ENCODE results near the gene SMIM43. TPM values are rescaled to one million over a fixed set of nuclear protein-coding genes. Genes with fewer than 3 reads are reported as not detected.
A peak's percentile ranks its signal among the peaks of the same experiment; 100 is the strongest.

Gene SMIM43
- total and polyA plus RNA-seq, 9 of the 15 experiments (the other 6 are each of a cell fraction or from before 2014, with no cell fraction given), result not detected

DNA sequence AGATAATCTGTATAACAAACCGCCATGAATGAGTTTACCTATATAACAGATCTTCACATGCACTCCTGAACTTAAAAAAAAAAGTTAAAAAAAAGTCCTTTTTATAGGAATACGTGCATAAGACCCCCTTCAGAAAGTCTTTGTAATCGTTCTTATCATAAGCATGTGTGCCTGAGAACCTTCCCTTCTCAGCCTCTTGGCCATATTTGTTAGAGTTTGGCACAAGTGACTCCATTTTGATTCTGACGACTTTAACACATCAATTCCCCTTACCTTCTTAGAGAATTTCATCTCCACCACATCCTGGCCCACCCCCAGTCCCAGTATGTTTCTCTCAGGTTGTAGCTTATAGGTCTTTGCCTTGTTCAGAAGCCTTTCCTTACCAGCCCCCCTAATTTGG, 52.2 kb downstream of the SMIM43 start (continued):
- TF ChIP-seq, protein P1, sequence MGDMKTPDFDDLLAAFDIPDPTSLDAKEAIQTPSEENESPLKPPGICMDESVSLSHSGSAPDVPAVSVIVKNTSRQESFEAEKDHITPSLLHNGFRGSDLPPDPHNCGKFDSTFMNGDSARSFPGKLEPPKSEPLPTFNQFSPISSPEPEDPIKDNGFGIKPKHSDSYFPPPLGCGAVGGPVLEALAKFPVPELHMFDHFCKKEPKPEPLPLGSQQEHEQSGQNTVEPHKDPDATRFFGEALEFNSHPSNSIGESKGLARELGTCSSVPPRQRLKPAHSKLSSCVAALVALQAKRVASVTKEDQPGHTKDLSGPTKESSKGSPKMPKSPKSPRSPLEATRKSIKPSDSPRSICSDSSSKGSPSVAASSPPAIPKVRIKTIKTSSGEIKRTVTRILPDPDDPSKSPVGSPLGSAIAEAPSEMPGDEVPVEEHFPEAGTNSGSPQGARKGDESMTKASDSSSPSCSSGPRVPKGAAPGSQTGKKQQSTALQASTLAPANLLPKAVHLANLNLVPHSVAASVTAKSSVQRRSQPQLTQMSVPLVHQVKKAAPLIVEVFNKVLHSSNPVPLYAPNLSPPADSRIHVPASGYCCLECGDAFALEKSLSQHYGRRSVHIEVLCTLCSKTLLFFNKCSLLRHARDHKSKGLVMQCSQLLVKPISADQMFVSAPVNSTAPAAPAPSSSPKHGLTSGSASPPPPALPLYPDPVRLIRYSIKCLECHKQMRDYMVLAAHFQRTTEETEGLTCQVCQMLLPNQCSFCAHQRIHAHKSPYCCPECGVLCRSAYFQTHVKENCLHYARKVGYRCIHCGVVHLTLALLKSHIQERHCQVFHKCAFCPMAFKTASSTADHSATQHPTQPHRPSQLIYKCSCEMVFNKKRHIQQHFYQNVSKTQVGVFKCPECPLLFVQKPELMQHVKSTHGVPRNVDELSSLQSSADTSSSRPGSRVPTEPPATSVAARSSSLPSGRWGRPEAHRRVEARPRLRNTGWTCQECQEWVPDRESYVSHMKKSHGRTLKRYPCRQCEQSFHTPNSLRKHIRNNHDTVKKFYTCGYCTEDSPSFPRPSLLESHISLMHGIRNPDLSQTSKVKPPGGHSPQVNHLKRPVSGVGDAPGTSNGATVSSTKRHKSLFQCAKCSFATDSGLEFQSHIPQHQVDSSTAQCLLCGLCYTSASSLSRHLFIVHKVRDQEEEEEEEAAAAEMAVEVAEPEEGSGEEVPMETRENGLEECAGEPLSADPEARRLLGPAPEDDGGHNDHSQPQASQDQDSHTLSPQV (IDR thresholded peaks at IDR 0.05), result peak; percentile 76
- TF ChIP-seq CCAR2 (IDR thresholded peaks at IDR 0.05; ENCODE audit: low read depth, low read length), result no peak
- TF ChIP-seq ZNF347 (CRISPR knock-in tag; IDR thresholded peaks at IDR 0.05; ENCODE audit: low read depth), result no peak
- TF ChIP-seq ZBTB7A (IDR thresholded peaks at IDR 0.05; ENCODE audit: borderline replicate concordance, control insufficient read depth, low read depth, low read length), result no peak
- TF ChIP-seq ZKSCAN1 (IDR thresholded peaks at IDR 0.05; ENCODE audit: low read depth, low read length), result no peak
- TF ChIP-seq, protein P2, sequence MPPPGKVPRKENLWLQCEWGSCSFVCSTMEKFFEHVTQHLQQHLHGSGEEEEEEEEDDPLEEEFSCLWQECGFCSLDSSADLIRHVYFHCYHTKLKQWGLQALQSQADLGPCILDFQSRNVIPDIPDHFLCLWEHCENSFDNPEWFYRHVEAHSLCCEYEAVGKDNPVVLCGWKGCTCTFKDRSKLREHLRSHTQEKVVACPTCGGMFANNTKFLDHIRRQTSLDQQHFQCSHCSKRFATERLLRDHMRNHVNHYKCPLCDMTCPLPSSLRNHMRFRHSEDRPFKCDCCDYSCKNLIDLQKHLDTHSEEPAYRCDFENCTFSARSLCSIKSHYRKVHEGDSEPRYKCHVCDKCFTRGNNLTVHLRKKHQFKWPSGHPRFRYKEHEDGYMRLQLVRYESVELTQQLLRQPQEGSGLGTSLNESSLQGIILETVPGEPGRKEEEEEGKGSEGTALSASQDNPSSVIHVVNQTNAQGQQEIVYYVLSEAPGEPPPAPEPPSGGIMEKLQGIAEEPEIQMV (tag; conservative IDR thresholded peaks at IDR 0.05; ENCODE audit: low read depth), result 0 out of 2 replicates have a peak, but pooled peaks have one; percentile 15
- TF ChIP-seq, protein P3, sequence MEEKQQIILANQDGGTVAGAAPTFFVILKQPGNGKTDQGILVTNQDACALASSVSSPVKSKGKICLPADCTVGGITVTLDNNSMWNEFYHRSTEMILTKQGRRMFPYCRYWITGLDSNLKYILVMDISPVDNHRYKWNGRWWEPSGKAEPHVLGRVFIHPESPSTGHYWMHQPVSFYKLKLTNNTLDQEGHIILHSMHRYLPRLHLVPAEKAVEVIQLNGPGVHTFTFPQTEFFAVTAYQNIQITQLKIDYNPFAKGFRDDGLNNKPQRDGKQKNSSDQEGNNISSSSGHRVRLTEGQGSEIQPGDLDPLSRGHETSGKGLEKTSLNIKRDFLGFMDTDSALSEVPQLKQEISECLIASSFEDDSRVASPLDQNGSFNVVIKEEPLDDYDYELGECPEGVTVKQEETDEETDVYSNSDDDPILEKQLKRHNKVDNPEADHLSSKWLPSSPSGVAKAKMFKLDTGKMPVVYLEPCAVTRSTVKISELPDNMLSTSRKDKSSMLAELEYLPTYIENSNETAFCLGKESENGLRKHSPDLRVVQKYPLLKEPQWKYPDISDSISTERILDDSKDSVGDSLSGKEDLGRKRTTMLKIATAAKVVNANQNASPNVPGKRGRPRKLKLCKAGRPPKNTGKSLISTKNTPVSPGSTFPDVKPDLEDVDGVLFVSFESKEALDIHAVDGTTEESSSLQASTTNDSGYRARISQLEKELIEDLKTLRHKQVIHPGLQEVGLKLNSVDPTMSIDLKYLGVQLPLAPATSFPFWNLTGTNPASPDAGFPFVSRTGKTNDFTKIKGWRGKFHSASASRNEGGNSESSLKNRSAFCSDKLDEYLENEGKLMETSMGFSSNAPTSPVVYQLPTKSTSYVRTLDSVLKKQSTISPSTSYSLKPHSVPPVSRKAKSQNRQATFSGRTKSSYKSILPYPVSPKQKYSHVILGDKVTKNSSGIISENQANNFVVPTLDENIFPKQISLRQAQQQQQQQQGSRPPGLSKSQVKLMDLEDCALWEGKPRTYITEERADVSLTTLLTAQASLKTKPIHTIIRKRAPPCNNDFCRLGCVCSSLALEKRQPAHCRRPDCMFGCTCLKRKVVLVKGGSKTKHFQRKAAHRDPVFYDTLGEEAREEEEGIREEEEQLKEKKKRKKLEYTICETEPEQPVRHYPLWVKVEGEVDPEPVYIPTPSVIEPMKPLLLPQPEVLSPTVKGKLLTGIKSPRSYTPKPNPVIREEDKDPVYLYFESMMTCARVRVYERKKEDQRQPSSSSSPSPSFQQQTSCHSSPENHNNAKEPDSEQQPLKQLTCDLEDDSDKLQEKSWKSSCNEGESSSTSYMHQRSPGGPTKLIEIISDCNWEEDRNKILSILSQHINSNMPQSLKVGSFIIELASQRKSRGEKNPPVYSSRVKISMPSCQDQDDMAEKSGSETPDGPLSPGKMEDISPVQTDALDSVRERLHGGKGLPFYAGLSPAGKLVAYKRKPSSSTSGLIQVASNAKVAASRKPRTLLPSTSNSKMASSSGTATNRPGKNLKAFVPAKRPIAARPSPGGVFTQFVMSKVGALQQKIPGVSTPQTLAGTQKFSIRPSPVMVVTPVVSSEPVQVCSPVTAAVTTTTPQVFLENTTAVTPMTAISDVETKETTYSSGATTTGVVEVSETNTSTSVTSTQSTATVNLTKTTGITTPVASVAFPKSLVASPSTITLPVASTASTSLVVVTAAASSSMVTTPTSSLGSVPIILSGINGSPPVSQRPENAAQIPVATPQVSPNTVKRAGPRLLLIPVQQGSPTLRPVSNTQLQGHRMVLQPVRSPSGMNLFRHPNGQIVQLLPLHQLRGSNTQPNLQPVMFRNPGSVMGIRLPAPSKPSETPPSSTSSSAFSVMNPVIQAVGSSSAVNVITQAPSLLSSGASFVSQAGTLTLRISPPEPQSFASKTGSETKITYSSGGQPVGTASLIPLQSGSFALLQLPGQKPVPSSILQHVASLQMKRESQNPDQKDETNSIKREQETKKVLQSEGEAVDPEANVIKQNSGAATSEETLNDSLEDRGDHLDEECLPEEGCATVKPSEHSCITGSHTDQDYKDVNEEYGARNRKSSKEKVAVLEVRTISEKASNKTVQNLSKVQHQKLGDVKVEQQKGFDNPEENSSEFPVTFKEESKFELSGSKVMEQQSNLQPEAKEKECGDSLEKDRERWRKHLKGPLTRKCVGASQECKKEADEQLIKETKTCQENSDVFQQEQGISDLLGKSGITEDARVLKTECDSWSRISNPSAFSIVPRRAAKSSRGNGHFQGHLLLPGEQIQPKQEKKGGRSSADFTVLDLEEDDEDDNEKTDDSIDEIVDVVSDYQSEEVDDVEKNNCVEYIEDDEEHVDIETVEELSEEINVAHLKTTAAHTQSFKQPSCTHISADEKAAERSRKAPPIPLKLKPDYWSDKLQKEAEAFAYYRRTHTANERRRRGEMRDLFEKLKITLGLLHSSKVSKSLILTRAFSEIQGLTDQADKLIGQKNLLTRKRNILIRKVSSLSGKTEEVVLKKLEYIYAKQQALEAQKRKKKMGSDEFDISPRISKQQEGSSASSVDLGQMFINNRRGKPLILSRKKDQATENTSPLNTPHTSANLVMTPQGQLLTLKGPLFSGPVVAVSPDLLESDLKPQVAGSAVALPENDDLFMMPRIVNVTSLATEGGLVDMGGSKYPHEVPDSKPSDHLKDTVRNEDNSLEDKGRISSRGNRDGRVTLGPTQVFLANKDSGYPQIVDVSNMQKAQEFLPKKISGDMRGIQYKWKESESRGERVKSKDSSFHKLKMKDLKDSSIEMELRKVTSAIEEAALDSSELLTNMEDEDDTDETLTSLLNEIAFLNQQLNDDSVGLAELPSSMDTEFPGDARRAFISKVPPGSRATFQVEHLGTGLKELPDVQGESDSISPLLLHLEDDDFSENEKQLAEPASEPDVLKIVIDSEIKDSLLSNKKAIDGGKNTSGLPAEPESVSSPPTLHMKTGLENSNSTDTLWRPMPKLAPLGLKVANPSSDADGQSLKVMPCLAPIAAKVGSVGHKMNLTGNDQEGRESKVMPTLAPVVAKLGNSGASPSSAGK (IDR thresholded peaks at IDR 0.05), result no peak
- TF ChIP-seq ETS2 (tag; IDR thresholded peaks at IDR 0.05; ENCODE audit: borderline replicate concordance, poor library complexity, severe bottlenecking), result no peak
- peak in 1 of 2 experiments; percentile 51; a peak in 1 of 4 replicates for TF ChIP-seq TEAD1 (CRISPR knock-in tag; IDR thresholded peaks at IDR 0.05)
- TF ChIP-seq DMBX1 (CRISPR knock-in tag; IDR thresholded peaks at IDR 0.05; ENCODE audit: borderline replicate concordance), result peak; percentile 43; the same call in 1 of the 2 replicates
